HepG2 (cell line): Measurements from ENCODE around the gene IMPDH1. TPM values are rescaled to one million over a fixed set of nuclear protein-coding genes. Genes with fewer than 3 reads are reported as not detected.

Experiments
- CBX2 ChIP-seq, 2 experiments: fragments of 200-600 bp in 1 of 2; sonication (generic); formaldehyde crosslinking in 1 of 2; IDR thresholded peaks; 2 replicates each; pipeline versions ENCODE4 v1.7.0 to v1.8.1; 2018 to 2022; ENCODE audit warnings: low read depth in 2 of 2, low read length in 1 of 2, mild to moderate bottlenecking in 1 of 2, missing genetic modification reagents in 1 of 2
- E2F5 ChIP-seq: sonication (generic); formaldehyde crosslinking; conservative IDR thresholded peaks from 2 replicates; pipeline ENCODE4 v1.4.0; 2020; ENCODE audit warnings: missing genetic modification reagents
- FOXP1 ChIP-seq, 2 experiments: fragments of 450-650 bp in 1 of 2; IDR thresholded peaks; 2 replicates each; pipeline ENCODE4 v1.6.1; 2017 to 2018; ENCODE audit warnings: antibody characterized with exemption in 1 of 2
- MIXL1 ChIP-seq: IDR thresholded peaks from 2 replicates; pipeline ENCODE4 v1.6.1; 2016
- NR0B2 ChIP-seq: sonication (generic); formaldehyde crosslinking; IDR thresholded peaks from 2 replicates; pipeline ENCODE4 v1.4.0; 2020; ENCODE audit warnings: mild to moderate bottlenecking, missing genetic modification reagents
- NR2F6 ChIP-seq, 2 experiments: IDR thresholded peaks; 2 replicates each; pipeline ENCODE4 v1.6.1; 2016; ENCODE audit warnings: antibody characterized with exemption in 1 of 2, mild to moderate bottlenecking in 1 of 2
- PAX8 ChIP-seq: sonication (generic); formaldehyde crosslinking; IDR thresholded peaks from 2 replicates; pipeline ENCODE4 v1.8.0; 2022; ENCODE audit warnings: mild to moderate bottlenecking, missing genetic modification reagents, borderline replicate concordance
- PHF20 ChIP-seq: sonication (generic); formaldehyde crosslinking; IDR thresholded peaks from 2 replicates; pipeline ENCODE4 v1.5.0; 2020; ENCODE audit warnings: mild to moderate bottlenecking, missing genetic modification reagents
- RERE ChIP-seq: IDR thresholded peaks from 2 replicates; pipeline ENCODE4 v1.6.1; 2016; ENCODE audit warnings: low read depth, missing genetic modification reagents, missing compliant biosample characterization
- RXRA ChIP-seq: sonication (generic); formaldehyde crosslinking; IDR thresholded peaks from 2 replicates; pipeline ENCODE4 v1.5.1; 2020; ENCODE audit warnings: missing genetic modification reagents
- ZC3H13 ChIP-seq: sonication (generic); formaldehyde crosslinking; IDR thresholded peaks from 2 replicates; pipeline ENCODE4 v1.8.1; 2023; ENCODE audit warnings: mild to moderate bottlenecking, missing genetic modification reagents, moderate library complexity
- ZNF362 ChIP-seq: sonication (generic); formaldehyde crosslinking; IDR thresholded peaks from 2 replicates; pipeline ENCODE4 v1.4.0; 2020; ENCODE audit warnings: missing genetic modification reagents, mild to moderate bottlenecking, borderline replicate concordance
- ZNF567 ChIP-seq: sonication (generic); formaldehyde crosslinking; IDR thresholded peaks from 2 replicates; pipeline ENCODE4 v1.8.1; 2023; ENCODE audit warnings: mild to moderate bottlenecking, missing genetic modification reagents, borderline replicate concordance
- ZNF574 ChIP-seq: sonication (generic); formaldehyde crosslinking; IDR thresholded peaks from 2 replicates; pipeline ENCODE4 v1.4.0; 2020; ENCODE audit warnings: missing genetic modification reagents
- ZNF598 ChIP-seq: sonication (generic); formaldehyde crosslinking; IDR thresholded peaks from 2 replicates; pipeline ENCODE4 v1.5.1; 2020; ENCODE audit warnings: mild to moderate bottlenecking, missing genetic modification reagents, borderline replicate concordance
- ZNF674 ChIP-seq: sonication (generic); formaldehyde crosslinking; IDR thresholded peaks from 2 replicates; pipeline ENCODE4 v1.5.0; 2020; ENCODE audit warnings: low read depth, mild to moderate bottlenecking, missing genetic modification reagents
- ZNF839 ChIP-seq: sonication (generic); formaldehyde crosslinking; IDR thresholded peaks from 2 replicates; pipeline ENCODE4 v1.4.0; 2020; ENCODE audit warnings: missing genetic modification reagents, mild to moderate bottlenecking, borderline replicate concordance
- polyA plus RNA-seq, 8 experiments: library from polyadenylated mRNA; depleted of rRNA in 3 of 8; stranded (reverse) in 7 of 8; unstranded in 1 of 8; fragments of >200 nt; fragmentation: Illumina TruSeq in 4 of 8; extraction: Trizol in 4 of 8; gene quantifications; 2 replicates each; pipeline versions ENCODE4 v1.2.1 to v1.2.3, GENCODE V29; 2011 to 2016; ENCODE audit warnings: low read depth in 4 of 8, missing spikeins in 1 of 8, mixed read lengths in 1 of 8; ENCODE audit not compliant: insufficient read depth in 1 of 8
- total RNA-seq, 5 experiments: library from RNA; depleted of rRNA; stranded (reverse); fragments of >200 nt; fragmentation: Illumina TruSeq; extraction: Trizol; gene quantifications; 2 replicates each; pipeline ENCODE4 v1.2.3, GENCODE V29; 2016; ENCODE audit warnings: low read depth in 1 of 5

IMPDH1 gene
- total and polyA plus RNA-seq, 2 of the 13 experiments (the other 11 are each of a cell fraction or from before 2014, with no cell fraction given): 22.8 to 34.0 TPM

GRCh38 chr7:128409596-128410450 is at the start of gene IMPDH1 (continued):
- no peak for TF ChIP-seq CBX2 (IDR thresholded peaks at IDR 0.05; ENCODE audit: low read depth, low read length)
- no peak for TF ChIP-seq CBX2 (CRISPR knock-in tag; IDR thresholded peaks at IDR 0.05; ENCODE audit: low read depth)
- no peak for TF ChIP-seq NR0B2 (CRISPR knock-in tag)
- no peak for TF ChIP-seq ZNF598 (CRISPR knock-in tag)
- TF ChIP-seq ZNF574: peak; percentile 27
- TF ChIP-seq ZNF674 (CRISPR knock-in tag): no peak
- no peak for TF ChIP-seq PHF20 (CRISPR knock-in tag)
- no peak for TF ChIP-seq ZNF362 (CRISPR knock-in tag)
- TF ChIP-seq RERE (CRISPR knock-in tag): no peak
- peak; percentile 5; the same call in 1 of the 2 replicates for TF ChIP-seq RXRA (CRISPR knock-in tag)
- TF ChIP-seq PAX8: no peak
- TF ChIP-seq ZC3H13: no peak
- no peak for TF ChIP-seq NR2F6 (IDR thresholded peaks at IDR 0.05)
- TF ChIP-seq NR2F6 (CRISPR knock-in tag; IDR thresholded peaks at IDR 0.05): no peak
- no peak for TF ChIP-seq FOXP1 (IDR thresholded peaks at IDR 0.05)
- TF ChIP-seq FOXP1 (CRISPR knock-in tag; IDR thresholded peaks at IDR 0.05): no peak
- TF ChIP-seq ZNF567 (CRISPR knock-in tag): no peak
- no peak for TF ChIP-seq ZNF839
- TF ChIP-seq E2F5 (CRISPR knock-in tag): no peak
- no peak for TF ChIP-seq MIXL1
